GM12873 (cell line): Measurements from ENCODE around the gene PLXNB1.
A peak's percentile ranks its signal among the peaks of the same experiment; 100 is the strongest.

Experiments used
- CTCF ChIP-seq: IDR thresholded peaks from 2 replicates; pipeline ENCODE4 v1.5.1; 2012; ENCODE audit warnings: low read depth, mild to moderate bottlenecking, moderate library complexity, low read length, control low read depth; ENCODE audit not compliant: insufficient read depth; ENCODE audit errors: missing control alignments

PLXNB1 gene

GRCh38 chr3:48423883-48424695, 5.8 kb downstream of the PLXNB1 start:
- no peak for TF ChIP-seq CTCF

DNA sequence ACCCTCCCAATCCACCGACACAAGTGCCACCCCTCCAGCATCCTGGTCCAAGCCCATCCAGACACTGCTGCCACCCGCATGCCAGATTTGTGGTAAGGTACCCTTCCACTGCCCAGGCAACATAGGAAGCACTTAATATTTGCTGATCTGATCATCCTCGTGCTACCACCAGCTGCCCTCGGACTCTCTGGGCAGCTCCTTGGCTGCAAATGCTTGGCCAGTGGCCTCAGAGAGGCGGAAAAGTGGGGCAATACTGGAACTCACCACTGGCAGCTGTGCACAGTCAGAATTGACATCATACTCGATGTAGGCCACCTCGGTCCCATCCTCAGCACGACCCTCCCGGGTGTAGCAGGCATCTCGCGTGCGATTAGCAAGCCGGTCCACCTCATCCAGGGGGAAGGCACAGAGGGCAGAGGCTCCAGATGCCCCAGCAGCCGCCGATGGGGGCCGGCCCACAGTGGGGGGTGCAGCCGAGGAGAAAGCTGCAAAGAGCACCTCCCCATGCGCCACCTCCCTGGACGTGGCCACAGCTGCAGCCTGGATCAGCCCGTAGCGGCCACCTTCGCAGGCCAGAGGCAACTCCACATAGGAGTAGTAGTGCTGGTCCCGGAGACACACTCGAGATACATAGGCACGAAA, 6.5 kb downstream of the PLXNB1 start:
- TF ChIP-seq CTCF: no peak

GRCh38 chr3:48422681-48423080, 7.2 kb downstream of the PLXNB1 start:
- no peak for TF ChIP-seq CTCF

DNA sequence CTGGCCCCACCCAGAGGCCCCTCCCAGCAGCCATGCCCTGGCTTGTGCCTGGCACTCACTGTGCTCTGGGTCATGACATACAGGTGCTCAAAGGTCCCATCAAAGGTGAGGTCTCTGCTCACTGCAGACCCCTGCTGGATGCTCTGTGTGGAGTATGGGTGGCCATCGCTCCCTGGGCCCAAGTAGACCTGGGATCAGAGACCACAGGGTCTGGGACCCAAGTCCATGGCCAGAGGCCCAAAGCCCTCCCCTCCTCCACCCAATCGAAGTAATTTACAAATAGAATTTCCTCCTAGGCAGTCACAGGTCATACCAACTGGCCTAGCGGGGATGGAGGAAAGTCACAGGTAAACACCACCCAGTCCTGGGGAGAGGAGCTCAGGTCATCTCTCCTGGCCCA, 7.6 kb downstream of the PLXNB1 start:
- peak; percentile 31 for TF ChIP-seq CTCF

- no peak for TF ChIP-seq CTCF
Measured at GRCh38 chr3:48420561-48420960, 9.3 kb downstream of the PLXNB1 start.

- TF ChIP-seq CTCF: no peak
Measured at GRCh38 chr3:48419597-48419996, 10.3 kb downstream of the PLXNB1 start.

DNA sequence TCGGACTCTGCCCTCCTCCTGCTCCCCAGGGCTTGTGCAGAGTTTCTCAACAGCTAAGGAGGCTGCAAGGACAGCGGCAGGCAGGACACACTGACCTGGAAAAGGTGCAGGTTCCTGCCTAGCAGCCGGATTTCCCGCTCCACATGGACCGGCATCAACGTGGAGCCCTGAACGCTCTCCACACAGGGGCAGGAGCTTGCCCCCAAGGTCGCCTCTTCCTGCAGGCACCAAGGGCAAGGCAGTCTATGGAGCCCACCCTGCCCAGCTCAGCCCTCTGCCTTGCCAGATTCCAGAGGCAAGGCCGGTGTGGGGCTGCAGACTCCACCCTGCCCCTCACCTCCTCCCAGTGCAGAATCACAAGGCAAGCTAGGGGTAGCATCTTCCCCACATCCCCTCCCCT, 10.7 kb downstream of the PLXNB1 start:
- no peak for TF ChIP-seq CTCF
